ENCODE results near the gene LRRC38. TPM values are rescaled to one million over a fixed set of nuclear protein-coding genes. Genes with fewer than 3 reads are reported as not detected.
"Not testable (repeated sequence)": the region's sequence is repeated elsewhere in the genome, so short reads cannot be mapped to it uniquely, and the experiment has no call there.

LRRC38 gene
- total RNA-seq, 1 donor from 2014 or later = not detected

DNA sequence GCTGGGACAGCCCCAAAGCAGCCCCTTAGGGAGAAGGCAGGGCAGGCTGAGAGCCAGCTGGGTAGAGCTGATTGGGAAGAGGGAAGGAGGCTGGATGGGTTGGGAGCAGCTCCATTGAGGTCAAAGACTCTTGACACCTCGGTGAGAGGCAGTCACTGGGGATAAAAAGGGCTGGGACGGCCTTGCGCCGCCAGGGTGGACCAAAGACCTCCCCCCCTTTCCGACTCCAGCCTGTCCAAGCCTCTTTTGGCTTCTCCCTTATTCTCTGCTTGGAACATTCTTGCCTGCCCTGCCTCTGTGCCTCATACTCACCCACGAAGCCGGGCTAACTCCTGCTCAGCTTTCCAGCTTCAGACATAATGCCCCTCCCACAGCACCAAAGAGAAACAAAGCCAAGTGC is 51.1 kb downstream of the LRRC38 start:
- DNase-seq (ENCODE audit: low read depth) = no peak

DNA sequence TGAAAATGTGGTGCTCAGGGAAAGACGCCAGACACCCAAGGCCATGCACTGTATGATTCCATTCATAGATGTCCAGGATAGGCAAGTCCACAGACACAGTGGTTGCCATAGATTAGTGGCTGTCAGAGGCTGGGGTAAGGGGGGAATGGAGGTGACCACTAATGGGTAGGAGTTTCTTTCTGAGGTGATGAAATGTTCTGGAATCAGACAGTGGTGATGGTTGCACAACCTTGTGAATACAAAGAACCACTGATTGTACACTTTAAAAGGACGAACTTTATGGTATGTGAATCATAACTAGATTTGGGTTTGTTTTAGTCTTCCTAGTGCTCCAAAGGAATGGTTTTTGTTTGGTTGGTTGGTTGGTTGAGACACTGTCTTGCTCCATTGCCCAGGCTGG is 51.8 kb downstream of the LRRC38 start:
- DNase-seq (ENCODE audit: low read depth) = no peak

DNA sequence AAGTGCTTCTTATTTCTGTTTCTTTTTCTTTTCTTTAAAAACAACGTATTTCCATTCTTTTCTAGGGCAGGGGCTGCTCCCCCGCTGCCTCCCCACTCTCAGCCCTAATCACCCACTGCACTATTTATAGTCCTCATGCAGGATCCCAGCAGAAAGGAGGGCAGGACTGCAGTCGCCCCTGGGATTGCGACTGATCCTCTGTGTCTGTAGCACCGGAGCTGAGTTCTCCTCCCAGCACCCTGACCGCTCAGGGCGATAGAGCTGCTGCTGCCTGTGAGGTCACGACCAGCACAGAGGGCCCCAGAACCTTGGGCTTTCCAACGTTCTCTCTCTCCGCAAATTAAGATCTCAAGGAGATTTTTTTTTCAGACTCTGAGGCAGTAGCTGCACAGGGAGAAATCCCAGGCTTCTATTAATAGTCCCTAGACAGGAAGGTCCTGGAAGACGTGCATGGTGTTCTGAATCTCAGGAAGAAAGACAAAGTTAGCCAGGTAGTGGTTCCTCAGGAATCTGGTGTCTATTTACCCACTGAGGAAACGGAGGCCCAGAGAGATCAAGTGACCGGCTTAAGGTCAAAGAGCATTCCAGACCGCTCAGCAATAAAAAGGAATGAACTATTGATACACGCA is 56.8 kb downstream of the LRRC38 start:
- no peak for DNase-seq (ENCODE audit: low read depth)

DNA sequence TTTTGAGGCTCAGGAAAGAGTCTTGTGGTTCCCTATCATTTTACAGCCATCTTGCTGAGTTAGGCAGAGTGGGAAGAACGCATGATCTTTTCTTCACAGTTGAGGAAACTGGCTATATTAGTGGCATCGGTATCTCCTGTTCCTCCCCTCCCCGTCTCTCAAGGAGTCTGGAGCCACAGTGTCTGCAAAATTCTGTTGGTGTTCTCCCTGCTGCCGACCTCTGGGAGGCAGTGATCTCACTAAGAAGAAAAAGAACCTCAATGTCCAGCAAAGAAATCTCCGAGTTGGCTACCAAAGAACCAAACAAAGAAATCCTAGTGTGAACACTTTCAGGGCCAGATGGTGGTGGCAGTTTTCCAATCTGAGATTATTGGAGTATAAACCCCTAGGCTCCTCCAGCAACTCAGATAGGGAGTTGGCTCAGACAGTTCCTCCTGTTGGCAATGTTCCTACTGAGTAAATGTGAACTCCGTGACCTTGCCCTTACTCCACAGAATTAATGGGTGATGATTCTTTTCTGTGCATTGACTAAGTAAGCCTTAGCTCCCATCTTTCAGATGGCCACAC is 62.3 kb downstream of the LRRC38 start:
- no peak for DNase-seq (ENCODE audit: low read depth)

DNA sequence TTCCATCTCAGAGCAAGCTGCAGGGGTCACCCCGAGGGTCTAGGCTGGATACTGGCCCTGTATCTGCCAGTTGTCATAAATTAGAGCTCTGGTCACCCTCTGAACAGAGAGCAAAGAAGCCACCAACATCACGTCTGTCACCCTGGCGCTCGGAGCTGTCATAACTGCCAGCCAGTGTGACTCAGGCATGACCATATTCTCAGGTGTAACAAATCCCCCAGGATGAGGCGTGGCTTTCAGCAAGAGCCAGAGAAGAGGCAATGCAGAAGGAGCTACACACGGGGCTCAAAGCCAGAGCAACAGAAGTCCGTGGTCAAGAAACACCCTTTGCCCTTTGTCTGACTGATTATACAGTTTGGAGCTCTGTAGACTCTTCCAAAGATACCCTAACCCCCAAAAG is 63.6 kb downstream of the LRRC38 start:
- no peak for DNase-seq (ENCODE audit: low read depth)

DNA sequence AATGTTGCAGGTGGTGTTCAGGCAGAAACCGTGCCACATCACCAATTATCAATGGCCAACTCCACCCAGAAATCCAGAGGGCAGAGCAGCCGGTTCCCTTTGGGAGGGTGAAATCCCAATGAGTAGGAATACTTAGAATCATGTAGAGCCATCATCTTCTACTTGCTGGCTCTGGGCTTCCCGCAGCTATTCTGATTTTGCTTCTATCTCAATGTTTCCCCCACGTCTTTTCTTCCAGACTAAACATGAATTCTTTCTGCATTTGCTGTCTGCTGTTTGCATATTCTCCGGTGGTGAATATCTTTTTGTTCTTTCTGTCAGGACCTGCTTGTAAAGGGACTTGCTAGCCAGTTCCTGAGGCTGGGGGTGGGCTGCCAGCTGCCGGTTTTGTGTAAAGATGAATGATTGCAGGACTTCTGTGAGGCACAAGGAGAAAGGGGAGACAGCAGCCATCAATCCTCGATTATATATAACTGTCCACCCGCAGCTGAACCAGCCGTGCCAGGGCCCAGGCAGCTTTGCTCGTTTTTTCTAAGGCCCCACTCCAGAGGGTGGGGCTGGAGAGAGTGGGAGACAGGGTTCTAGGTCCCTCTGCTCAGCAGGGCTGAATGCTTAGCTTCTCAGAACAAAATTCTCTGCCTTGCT is 70.3 kb downstream of the LRRC38 start:
- DNase-seq (ENCODE audit: low read depth) = no peak

DNA sequence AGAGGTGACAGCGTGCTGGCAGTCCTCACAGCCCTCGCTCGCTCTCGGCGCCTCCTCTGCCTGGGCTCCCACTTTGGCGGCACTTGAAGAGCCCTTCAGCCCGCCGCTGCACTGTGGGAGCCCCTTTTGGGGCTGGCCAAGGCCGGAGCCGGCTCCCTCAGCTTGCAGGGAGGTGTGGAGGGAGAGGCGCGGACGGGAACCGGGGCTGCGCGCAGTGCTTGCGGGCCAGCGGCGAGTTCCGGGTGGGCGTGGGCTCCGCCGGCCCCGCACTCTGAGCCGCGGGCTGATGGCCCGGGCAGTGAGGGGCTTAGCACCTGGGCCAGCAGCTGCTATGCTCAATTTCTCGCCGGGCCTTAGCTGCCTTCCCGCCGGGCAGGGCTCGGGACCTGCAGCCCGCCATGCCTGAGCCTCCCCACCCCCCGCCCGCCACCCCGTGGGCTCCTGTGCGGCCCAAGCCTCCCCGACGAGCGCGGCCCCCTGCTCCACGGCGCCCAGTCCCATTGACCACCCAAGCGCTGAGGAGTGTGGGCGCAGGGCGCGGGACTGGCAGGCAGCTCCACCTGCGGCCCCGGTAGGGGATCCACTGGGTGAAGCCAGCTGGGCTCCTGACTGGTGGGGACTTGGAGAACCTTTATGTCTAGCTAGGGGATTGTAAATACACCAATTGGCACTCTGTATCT is 74.6 kb downstream of the LRRC38 start:
- not testable (repeated sequence) for DNase-seq (ENCODE audit: low read depth)

DNA sequence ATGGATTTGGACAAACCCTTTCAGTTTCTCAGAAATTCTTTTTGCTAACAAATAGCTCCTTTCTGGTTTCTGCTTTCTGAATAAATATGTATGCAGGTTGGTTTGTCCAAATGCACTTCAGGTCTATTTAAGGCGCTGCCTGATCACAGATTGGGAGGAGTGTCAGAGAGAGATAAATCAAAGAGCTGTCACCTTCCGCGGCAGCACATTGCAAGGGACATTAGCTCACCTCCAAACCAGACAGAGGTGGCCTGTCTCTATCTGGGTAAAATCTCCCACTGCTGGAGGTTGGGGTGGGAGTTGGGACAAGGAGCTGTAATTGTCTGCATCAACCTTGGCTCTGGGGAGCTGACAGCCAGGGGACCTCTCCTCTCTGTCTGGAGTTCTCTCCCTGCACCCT is 78.3 kb downstream of the LRRC38 start:
- no peak for DNase-seq (ENCODE audit: low read depth)

DNA sequence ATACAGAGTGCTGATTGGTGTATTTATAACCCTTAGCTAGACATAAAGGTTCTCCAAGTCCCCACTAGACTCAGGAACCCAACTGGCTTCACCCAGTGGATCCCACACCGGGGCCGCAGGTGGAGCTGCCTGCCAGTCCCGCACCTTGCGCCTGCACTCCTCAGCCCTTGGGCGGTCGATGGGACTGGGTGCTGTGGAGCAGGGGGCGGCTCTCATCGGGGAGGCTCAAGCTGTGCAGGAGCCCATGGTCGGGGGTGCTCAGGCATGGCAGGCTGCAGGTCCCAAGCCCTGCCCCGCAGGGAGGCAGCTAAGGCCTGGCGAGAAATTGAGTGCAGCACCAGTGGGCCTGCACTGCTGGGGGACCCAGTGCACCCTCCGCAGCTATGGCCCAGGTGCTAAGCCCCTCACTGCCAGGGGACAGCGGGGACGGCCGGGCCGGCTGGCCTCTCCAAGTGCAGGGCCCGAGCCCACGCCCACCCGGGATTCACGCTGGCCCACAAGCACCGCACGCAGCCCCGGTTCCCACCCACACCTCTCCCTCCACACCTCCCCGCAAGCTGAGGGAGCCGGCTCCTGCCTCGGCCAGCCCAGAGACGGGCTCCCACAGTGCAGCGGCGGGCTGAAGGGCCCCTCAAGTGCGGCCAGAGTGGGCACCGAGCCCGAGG is 80.0 kb downstream of the LRRC38 start:
- not testable (repeated sequence) for DNase-seq (ENCODE audit: low read depth)

DNA sequence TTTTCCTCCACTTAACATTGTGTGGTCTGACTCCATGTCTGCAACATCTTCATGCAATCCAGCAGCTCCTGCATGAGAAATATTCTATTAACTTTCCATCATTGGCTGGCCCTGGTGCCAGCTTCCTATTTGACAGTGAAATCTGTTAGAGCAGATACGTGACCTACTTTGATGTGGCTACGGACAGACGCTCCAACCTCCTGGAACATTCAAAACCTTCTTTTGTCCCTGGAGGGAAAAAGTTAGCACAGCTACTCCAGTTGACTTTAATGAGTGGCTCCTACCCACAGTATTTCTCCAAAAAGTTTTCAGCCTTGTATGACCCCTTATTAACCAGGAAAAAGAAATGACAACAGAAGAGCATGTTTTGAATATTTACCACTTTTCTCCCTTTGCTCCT is 81.6 kb downstream of the LRRC38 start:
- no peak for DNase-seq (ENCODE audit: low read depth)

DNA sequence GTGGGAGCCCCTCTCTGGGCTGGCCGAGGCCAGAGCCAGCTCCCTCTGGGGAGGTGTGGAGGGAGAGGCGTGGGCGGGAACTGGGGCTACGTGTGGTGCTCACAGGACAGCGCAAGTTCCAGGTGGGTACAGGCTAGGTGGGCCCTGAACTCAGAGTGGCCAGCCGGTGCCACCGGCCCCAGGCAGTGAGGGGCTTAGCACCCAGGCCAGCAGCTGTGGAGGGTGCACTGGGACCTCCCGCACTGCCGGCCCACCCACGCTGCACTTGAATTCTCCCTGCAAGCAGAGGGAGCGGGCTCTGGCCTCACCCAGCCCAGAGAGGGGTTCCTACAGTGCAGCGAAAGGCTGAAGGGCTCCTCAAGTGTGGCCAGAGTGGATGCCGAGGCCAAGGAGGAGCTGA is 83.3 kb downstream of the LRRC38 start:
- DNase-seq (ENCODE audit: low read depth) = no peak

Other genes starting within 250 kb of the LRRC38 start
- gene PRAMEF8, start 228.9 kb downstream of the LRRC38 start, total RNA-seq = not detected in 2 replicates
- not detected in 2 replicates for gene PRAMEF33, start 210.5 kb downstream of the LRRC38 start, total RNA-seq
- gene PRAMEF15, start 198.4 kb downstream of the LRRC38 start, total RNA-seq = not detected in 2 replicates
- gene PRAMEF14, start 166.9 kb downstream of the LRRC38 start, total RNA-seq = not detected in 2 replicates
- not detected in 2 replicates for gene PRAMEF19, start 142.1 kb downstream of the LRRC38 start, total RNA-seq
- gene PRAMEF17, start 124.4 kb downstream of the LRRC38 start, total RNA-seq = not detected in 2 replicates
- gene PRAMEF20, start 103.6 kb downstream of the LRRC38 start, total RNA-seq = not detected in 2 replicates
- gene PDPN, start 69.8 kb upstream of the LRRC38 start, total RNA-seq = 0.87 and 2.4 TPM in 2 replicates
- 6.4 and 17.5 TPM in 2 replicates for gene PRDM2, start 186.2 kb upstream of the LRRC38 start, total RNA-seq